Dendritic cell treated with granulocyte-macrophage colony-stimulating factor and Interleukin-4, amounts not matched to agents 40 ng/mL and 50 ng/mL, for 4 days (primary cell): ENCODE data around the gene CCNL1.

ENCODE experiments used
- H3K27ac Mint-ChIP-seq: one replicate; pipeline ENCODE4 v1.8.0; 2022; ENCODE audit warnings: mild to moderate bottlenecking, mixed read lengths
- H3K27me3 Mint-ChIP-seq: one replicate; pipeline ENCODE4 v1.8.0; 2022; ENCODE audit warnings: mild to moderate bottlenecking, mixed read lengths
- H3K36me3 Mint-ChIP-seq: one replicate; pipeline ENCODE4 v1.8.0; 2022; ENCODE audit warnings: low read depth, mixed read lengths
- H3K4me1 Mint-ChIP-seq: one replicate; pipeline ENCODE4 v1.8.0; 2022; ENCODE audit warnings: low read depth, mixed read lengths
- H3K4me3 Mint-ChIP-seq: one replicate; pipeline ENCODE4 v1.8.0; 2022; ENCODE audit warnings: mild to moderate bottlenecking, moderate library complexity, mixed read lengths
- H3K9me3 Mint-ChIP-seq: one replicate; pipeline ENCODE4 v1.8.0; 2022; ENCODE audit warnings: mixed read lengths
- intact Hi-C: fragments of 100-400 bp; cut with micrococcal nuclease; formaldehyde crosslinking; loops from one replicate; pipeline ENCODE4 v1.15.0; 2022

CCNL1 gene

DNA sequence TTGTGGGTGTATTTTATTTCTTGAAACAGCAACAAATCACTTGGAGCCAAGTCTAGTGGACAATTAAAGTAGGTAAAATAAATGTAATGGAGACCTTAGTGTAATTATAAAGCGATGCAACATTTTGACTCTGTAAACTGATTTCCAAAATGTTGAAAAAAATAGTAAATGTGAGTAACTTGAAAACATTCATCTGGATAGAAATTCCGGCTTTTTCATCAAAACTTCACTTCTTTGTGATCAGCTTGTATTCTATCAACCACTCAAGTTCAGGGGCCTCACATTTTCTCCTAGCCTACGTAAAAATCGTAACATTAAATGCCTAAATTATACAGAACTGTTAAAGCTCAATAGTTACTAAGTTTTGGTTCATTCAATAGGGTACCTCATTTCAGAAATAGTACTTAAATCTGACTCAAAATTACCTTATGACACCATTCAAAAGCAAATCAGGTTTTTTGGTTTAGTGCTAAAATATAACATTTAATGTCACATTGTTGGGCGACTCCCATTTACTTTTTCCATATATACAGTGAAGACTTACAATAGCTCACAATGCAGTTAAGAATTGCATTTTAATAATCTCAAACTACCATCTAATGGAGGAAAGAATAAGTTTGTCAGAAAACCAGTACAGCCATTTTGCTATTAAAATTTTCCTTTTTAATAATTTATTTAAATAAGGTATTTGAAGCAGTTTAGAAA lies 12.7 kb downstream of the CCNL1 start:
- H3K27ac Mint-ChIP-seq, result no peak overlapping the region
- no peaks in the 10 kb centered on the region for H3K9me3 Mint-ChIP-seq
- no peak overlapping the region for H3K4me3 Mint-ChIP-seq
- no peaks in the 10 kb centered on the region for H3K27me3 Mint-ChIP-seq
- peaks cover 96% of the 10 kb centered on the region for H3K36me3 Mint-ChIP-seq
- peaks cover 6% of the 10 kb centered on the region for H3K4me1 Mint-ChIP-seq
- intact Hi-C loops, result no loop called here

DNA sequence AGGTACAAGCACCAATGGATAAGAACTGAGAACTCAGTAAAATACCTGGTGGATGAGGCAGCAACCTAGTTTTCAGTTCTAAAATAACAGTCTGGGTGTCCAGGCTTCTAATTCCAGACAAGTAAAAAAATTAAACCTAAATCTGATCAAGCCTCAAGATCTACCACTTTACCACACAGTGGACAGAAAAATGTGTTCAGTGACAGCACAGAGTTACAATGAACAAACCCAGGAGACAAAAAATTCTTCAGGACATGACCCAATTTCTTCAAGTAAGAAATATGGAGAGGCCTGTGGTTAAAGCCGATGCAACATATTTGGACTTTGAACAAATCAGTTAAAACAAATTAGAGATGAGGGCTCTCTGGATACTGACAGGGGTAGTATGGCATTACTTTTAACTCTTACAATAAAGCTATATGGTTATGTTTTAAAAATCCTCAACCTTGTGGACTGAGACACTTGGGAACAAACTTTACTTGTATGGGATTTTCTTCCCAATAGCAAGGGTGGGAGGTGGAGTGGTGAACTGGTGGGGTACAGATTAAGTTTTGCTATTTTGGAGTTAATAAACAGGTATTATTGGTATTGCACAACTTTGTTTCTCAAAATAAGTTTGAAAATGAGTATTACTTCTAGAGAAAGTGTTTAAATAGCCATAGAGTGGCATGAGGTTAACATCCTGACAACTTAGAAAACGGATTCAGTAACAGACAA lies 14.2 kb downstream of the CCNL1 start:
- H3K36me3 Mint-ChIP-seq, result peaks cover 94% of the 10 kb centered on the region

DNA sequence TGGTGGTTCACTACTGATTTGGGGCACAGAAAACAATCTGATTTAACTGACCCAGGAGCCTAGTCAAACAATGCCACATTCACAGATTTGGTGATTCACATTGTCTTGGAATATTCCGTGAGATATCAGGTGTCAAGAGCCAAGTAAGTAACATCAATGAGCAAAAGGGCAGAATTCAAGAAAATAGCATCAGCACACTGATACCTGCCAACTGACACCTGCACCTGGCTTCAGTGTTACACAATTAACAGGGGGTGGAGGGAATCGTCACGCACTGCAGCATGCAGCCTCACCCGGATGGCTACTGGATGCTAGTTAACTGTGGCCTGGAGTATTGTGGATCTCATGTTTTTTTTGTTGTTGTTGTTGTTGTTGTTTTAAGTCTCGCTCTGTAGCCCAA lies 17.6 kb downstream of the CCNL1 start:
- Mint-ChIP-seq H3K4me1 (peaks cover 6% of the 10 kb centered on the region), H3K27me3 (no peaks in the 10 kb centered on the region), H3K27ac (no peak overlapping the region), H3K36me3 (peaks cover 88% of the 10 kb centered on the region), H3K4me3 (no peak overlapping the region), H3K9me3 (no peaks in the 10 kb centered on the region)
- intact Hi-C loops, result no loop called here

More for the DNA sequence above, 14.2 kb downstream of the CCNL1 start:
- Mint-ChIP-seq H3K27ac (no peak overlapping the region), H3K9me3 (no peaks in the 10 kb centered on the region), H3K27me3 (no peaks in the 10 kb centered on the region), H3K4me1 (peaks cover 6% of the 10 kb centered on the region), H3K4me3 (no peak overlapping the region)
- intact Hi-C loops, result no loop called here

DNA sequence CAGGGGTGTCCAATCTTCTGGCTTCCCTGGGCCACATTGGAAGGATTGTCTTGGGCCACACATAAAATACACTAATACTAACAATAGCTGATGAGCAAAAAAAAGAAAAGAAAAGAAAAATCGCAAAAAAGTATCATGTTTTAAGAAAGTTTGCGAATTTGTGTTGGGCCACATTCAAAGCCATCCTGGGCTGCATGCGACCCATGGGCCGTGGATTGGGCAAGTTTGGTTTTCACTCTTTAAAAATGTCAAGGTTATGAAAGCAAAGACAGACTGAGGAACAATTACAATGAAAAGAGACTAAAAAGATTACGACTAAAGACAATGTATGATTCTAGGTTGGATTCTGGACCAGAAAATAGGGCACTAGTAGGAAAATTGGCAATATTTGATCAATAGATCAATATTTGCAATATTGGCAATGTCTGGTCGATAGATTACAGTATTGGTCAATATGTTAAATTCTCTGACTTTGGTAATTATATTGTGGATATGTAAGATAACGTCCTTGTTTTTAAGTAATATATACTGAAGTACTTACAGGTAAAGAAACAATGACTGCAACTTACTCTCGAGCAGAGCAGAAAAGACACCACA lies 19.9 kb downstream of the CCNL1 start:
- intact Hi-C loops, result loop anchor here (5.0 to 10.0 kb wide), 3 partner anchors 435 to 993 kb away; no protein-coding TSS in a partner anchor
- H3K4me3 Mint-ChIP-seq, result no peak overlapping the region
- H3K4me1 Mint-ChIP-seq, result peaks cover 6% of the 10 kb centered on the region
- no peaks in the 10 kb centered on the region for H3K9me3 Mint-ChIP-seq
- H3K36me3 Mint-ChIP-seq, result peaks cover 72% of the 10 kb centered on the region
- H3K27ac Mint-ChIP-seq, result no peak overlapping the region
- H3K27me3 Mint-ChIP-seq, result no peaks in the 10 kb centered on the region

DNA sequence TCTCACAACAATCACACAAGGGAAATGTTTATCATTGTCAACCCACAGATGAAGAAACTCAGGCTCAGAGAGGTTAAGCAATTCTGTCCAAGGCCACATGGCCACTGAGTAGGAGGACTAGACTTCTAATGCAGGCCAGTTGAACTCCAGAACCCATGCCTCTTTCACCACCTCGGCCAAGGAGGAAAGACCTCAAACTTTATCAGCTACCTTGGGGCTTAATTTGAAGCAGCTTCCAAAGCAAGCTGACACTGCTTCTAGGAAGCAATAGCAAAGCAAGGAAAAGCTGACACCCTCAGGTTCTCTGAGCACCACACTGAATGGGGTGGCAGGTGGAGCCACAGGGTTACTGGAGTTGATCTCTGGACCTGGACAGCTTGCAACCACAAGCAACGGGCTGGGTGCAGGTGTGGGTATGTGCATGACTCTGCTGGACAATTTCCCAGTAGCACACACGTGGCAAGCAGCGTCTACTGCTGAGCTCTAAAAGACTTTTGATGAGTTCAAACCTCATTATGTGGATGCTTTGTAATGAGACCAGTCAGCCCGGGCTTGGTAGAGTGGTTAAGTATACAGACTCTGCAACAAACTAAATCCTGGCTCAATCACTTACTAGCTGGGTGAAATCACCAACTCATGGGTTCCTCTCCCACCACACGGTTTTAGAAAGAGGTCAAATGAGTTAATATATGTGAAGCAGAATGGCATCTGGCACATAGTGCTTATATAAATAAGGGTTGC lies 23.1 kb downstream of the CCNL1 start:
- Mint-ChIP-seq H3K4me1 (no peaks in the 10 kb centered on the region), H3K4me3 (no peak overlapping the region), H3K27me3 (no peaks in the 10 kb centered on the region), H3K36me3 (peaks cover 40% of the 10 kb centered on the region), H3K9me3 (no peaks in the 10 kb centered on the region), H3K27ac (no peak overlapping the region)
- intact Hi-C loops, result loop anchor here (2.0 to 10.0 kb wide), 4 partner anchors 56 to 990 kb away; no protein-coding TSS in a partner anchor

DNA sequence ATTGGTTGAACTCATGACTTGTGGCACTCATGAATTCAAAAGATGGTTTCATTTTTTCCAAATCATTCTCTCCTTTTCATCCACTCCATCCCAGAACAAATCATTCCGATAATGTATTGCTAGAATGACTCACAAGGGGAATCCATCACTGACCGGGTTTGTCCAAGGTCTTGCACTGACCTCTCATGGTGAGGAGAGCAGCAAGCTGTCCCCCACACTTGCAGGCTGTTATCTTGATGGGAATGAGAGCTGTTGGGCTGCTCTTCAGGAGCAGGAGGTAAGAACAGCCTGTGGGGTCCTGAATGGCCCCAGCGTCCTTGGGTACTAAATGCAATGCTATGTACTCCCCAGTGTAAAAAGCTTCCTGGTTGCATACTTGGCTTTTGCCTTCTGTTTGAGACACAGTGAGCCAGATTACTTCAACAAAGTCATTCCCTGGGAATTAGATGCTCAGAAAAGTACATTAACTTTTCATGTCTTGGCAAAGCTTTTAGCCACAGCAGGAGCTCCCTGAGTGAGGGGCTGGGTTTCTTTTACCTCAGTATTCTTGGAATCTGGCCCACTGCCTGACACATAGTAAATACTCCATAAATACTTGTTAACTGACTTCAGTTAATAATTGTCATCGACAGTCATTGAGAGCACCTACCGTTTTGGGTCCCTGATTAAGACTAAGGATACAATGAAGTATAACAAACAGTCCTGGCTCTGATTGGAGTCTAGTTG lies 24.1 kb downstream of the CCNL1 start:
- intact Hi-C loops, result loop anchor here (2.0 to 10.0 kb wide), 4 partner anchors 55 to 989 kb away; no protein-coding TSS in a partner anchor
- no peak overlapping the region for H3K27ac Mint-ChIP-seq
- H3K36me3 Mint-ChIP-seq, result peaks cover 32% of the 10 kb centered on the region
- no peaks in the 10 kb centered on the region for H3K27me3 Mint-ChIP-seq
- H3K4me1 Mint-ChIP-seq, result peaks cover 8% of the 10 kb centered on the region
- no peaks in the 10 kb centered on the region for H3K9me3 Mint-ChIP-seq
- no peak overlapping the region for H3K4me3 Mint-ChIP-seq

DNA sequence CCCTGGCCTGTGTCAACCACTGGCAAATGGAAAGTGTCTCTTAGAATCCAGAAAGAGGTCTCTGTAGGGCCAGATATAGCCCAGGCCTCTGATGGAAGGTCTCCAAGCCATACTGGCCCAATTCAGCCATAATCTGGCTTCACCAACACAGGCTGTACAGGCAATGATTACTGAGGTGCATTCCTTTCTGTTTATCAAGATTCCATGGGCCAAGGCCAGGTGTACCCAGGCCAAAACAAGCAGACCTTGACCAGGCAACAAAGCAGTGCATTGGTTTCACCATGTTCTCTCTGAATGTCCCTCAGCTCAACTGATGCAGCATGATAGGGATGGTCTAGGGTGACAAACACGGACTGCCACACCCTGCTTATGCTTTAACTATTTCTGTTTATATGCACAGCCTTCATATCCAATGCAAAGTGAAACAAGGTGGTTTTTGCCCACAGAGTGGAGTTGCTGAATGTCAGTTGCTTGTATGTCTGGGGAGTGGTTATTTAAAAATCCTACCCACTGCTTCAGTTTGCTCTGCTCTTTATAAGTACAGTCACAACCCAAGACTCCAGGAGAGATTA lies 25.2 kb downstream of the CCNL1 start:
- intact Hi-C loops, result loop anchor here (5.0 to 10.0 kb wide), 3 partner anchors 430 to 987 kb away; no protein-coding TSS in a partner anchor
- Mint-ChIP-seq H3K27me3 (peaks cover 3% of the 10 kb centered on the region), H3K27ac (no peak overlapping the region), H3K36me3 (peaks cover 25% of the 10 kb centered on the region), H3K4me3 (no peak overlapping the region), H3K4me1 (peaks cover 16% of the 10 kb centered on the region), H3K9me3 (no peaks in the 10 kb centered on the region)

DNA sequence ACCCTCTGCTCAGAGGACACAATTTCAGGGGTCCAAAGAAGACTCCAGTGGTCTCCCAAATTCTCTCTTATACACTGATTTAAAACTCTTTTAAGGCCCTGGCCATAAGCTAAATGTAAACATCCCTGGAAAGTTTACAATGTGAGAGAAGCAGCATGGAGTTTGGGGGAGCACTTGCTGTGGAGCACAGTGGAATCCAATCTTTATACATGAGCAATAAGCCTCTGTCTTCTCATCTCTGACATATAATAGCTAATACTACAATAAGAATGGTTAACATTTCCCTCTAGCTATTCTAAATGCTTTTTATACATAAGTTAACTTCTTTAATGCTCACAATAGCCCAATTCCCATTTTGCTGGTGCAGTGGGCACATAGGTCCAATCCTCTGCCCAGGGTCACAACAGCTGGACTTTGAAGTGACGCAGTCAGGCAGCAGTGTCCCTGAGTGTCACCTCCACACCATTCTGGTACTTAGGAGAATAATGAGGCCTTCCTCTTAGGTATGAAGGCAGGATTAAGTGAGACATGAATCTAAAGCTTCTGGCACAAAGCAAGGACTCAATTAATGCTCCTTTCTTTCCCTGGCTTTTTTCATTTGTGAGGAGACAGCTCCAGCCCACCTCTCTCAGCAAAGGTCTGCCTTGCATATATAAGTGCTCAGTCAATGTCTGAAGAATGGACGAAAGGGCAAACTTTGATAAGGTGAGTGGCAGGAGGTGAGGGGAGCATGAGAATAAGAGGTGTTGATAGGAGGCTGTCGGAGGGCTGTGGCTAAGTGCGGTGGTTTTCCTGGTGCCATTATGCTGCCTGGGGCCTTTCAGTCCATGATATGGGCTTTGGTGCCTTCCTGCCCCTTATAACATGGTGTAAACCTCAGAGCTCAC lies 26.3 kb downstream of the CCNL1 start:
- Mint-ChIP-seq H3K9me3 (no peaks in the 10 kb centered on the region), H3K4me3 (no peak overlapping the region), H3K4me1 (peaks cover 18% of the 10 kb centered on the region), H3K27me3 (peaks cover 3% of the 10 kb centered on the region), H3K36me3 (peaks cover 15% of the 10 kb centered on the region), H3K27ac (no peak overlapping the region)
- intact Hi-C loops, result loop anchor here (10.0 kb wide), 1 partner anchor 429 kb away; no protein-coding TSS in a partner anchor

DNA sequence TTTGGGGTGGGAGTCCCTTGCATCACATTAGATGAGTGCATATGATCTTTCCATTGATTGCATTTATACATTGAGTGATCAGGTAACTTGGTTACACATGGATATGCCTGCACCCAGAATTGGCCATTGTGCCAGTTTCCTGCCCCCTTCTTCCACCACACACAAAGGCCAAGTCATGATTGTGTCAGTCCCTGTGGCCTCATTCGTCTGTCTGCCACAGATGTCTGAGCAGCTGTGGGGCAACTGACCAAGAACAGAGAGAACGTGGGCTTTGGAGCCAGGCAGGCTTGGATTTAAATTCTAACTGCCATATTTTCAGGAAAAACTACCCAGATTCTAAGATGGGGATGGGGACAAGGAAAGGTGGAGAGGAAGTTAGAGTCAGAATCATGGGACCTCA lies 27.0 kb downstream of the CCNL1 start:
- H3K36me3 Mint-ChIP-seq, result peaks cover 7% of the 10 kb centered on the region
- intact Hi-C loops, result loop anchor here (10.0 kb wide), 1 partner anchor 428 kb away; no protein-coding TSS in a partner anchor
- no peak overlapping the region for H3K4me3 Mint-ChIP-seq

DNA sequence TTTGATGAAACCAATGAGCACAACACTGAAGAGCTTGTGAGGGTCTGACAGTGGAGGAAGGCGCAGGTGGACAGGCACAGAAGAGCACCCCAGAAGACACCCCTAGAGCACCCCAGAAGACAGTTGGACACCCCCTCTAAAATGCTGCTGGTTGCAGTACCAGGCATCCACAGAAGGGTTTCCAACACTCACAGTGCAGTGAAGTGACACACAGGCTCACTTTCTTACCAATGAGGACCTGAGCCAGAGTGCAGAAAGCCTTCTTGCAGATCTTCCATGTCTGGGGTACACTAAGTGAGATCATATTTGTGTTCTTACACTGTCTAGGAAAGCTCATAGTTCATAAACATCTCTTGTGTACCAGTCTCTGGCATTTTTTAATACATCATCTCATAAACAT lies 27.6 kb downstream of the CCNL1 start:
- Mint-ChIP-seq H3K4me1 (peaks cover 27% of the 10 kb centered on the region), H3K36me3 (peaks cover 7% of the 10 kb centered on the region), H3K9me3 (no peaks in the 10 kb centered on the region), H3K4me3 (no peak overlapping the region), H3K27me3 (peaks cover 3% of the 10 kb centered on the region), H3K27ac (no peak overlapping the region)
- intact Hi-C loops, result loop anchor here (10.0 kb wide), 1 partner anchor 428 kb away; no protein-coding TSS in a partner anchor

More for the DNA sequence above, 27.0 kb downstream of the CCNL1 start:
- Mint-ChIP-seq H3K9me3 (no peaks in the 10 kb centered on the region), H3K27ac (no peak overlapping the region), H3K4me1 (peaks cover 25% of the 10 kb centered on the region), H3K27me3 (peaks cover 3% of the 10 kb centered on the region)

DNA sequence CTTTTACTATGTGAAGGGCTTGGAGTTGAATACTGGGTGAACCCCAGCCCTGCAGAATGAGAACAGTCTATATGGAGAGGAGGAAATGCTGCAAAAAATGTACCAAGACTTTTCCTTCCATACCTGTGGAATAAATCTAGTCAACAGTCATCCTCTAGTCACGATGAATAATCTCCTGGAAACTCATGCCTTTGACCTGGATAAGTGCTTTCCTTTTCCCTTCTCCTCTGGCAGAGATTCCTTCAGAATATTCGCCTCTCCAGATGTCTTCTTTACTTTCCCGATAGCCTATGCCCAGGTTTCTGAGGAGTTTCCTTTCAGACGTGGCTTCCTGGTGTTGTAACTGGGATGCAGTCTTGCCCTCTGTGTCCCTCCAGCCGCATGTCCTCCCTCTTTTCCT lies 28.1 kb downstream of the CCNL1 start:
- Mint-ChIP-seq H3K4me3 (no peak overlapping the region), H3K27ac (no peak overlapping the region), H3K27me3 (peaks cover 3% of the 10 kb centered on the region), H3K36me3 (peaks cover 7% of the 10 kb centered on the region), H3K4me1 (peaks cover 27% of the 10 kb centered on the region), H3K9me3 (no peaks in the 10 kb centered on the region)
- intact Hi-C loops, result loop anchor here (10.0 kb wide), 1 partner anchor 427 kb away; no protein-coding TSS in a partner anchor
